WTC11 (cell line): ENCODE measurements around the gene USP8. TPM values are rescaled to one million over a fixed set of nuclear protein-coding genes. Genes with fewer than 3 reads are reported as not detected.

Source experiments
- ATAC-seq: fragments of 200-7000 bp; cut with Tn5 transposase; 2 replicates; pipeline ENCODE4 v1.10.0; 2021; ENCODE audit warnings: mild to moderate bottlenecking, moderate library complexity
- CTCF ChIA-PET: fragments of 300-600 bp; sonication (Branson Sonifier 250); formaldehyde crosslinking; loops from one replicate; lab custom pipeline; 2021; ENCODE audit warnings: antibody characterized with exemption; lab: Charles Lee
- POLR2A ChIA-PET: fragments of 350-600 bp; sonication (Branson Sonifier 250); formaldehyde crosslinking; loops from one replicate; lab custom pipeline; 2021; ENCODE audit warnings: antibody characterized with exemption; lab: Charles Lee
- DNase-seq: peaks from one replicate; pipeline ENCODE4 v3.0.0; 2021; ENCODE audit warnings: low spot score
- H3K27ac Mint-ChIP-seq: 2 replicates; pipeline ENCODE4 v1.8.0; 2021; ENCODE audit warnings: mixed read lengths
- H3K27me3 Mint-ChIP-seq: 2 replicates; pipeline ENCODE4 v1.8.0; 2021; ENCODE audit warnings: low read depth, mild to moderate bottlenecking, moderate library complexity, mixed read lengths
- H3K36me3 Mint-ChIP-seq: 2 replicates; pipeline ENCODE4 v1.8.0; 2021; ENCODE audit warnings: mixed read lengths
- H3K4me1 Mint-ChIP-seq: 2 replicates; pipeline ENCODE4 v1.8.0; 2022; ENCODE audit warnings: mixed read lengths
- H3K4me3 Mint-ChIP-seq: 2 replicates; pipeline ENCODE4 v1.8.0; 2021; ENCODE audit warnings: mild to moderate bottlenecking, moderate library complexity, mixed read lengths
- H3K9me3 Mint-ChIP-seq: 2 replicates; pipeline ENCODE4 v1.8.0; 2021; ENCODE audit warnings: mixed read lengths
- ATF1 ChIP-seq: sonication (generic); formaldehyde crosslinking; IDR thresholded peaks from 2 replicates; pipeline ENCODE4 v1.8.1; 2023; ENCODE audit warnings: mild to moderate bottlenecking, moderate library complexity, missing genetic modification reagents
- ATF2 ChIP-seq: sonication (generic); formaldehyde crosslinking; IDR thresholded peaks from 2 replicates; pipeline ENCODE4 v1.8.1; 2022; ENCODE audit warnings: low read depth, missing genetic modification reagents, borderline replicate concordance
- ATF6 ChIP-seq: sonication (generic); formaldehyde crosslinking; IDR thresholded peaks from 2 replicates; pipeline ENCODE4 v1.8.1; 2023; ENCODE audit warnings: mild to moderate bottlenecking, missing genetic modification reagents
- CBFB ChIP-seq: sonication (generic); formaldehyde crosslinking; IDR thresholded peaks from 2 replicates; pipeline ENCODE4 v1.8.1; 2022; ENCODE audit warnings: mild to moderate bottlenecking, low read depth, missing genetic modification reagents
- E2F4 ChIP-seq: sonication (generic); formaldehyde crosslinking; IDR thresholded peaks from 2 replicates; pipeline ENCODE4 v1.8.1; 2022; ENCODE audit warnings: low read depth, mild to moderate bottlenecking, moderate library complexity, missing genetic modification reagents, borderline replicate concordance
- ETV6 ChIP-seq: sonication (generic); formaldehyde crosslinking; IDR thresholded peaks from 2 replicates; pipeline ENCODE4 v1.8.1; 2022; ENCODE audit warnings: mild to moderate bottlenecking, missing genetic modification reagents
- HMGA2 ChIP-seq: fragments of 250-450 bp; sonication (Bioruptor Pico); IDR thresholded peaks from 2 replicates; pipeline ENCODE4 v1.4.0; 2021; ENCODE audit warnings: mild to moderate bottlenecking, moderate library complexity
- HMGXB4 ChIP-seq: sonication (generic); formaldehyde crosslinking; IDR thresholded peaks from 2 replicates; pipeline ENCODE4 v1.8.1; 2023; ENCODE audit warnings: mild to moderate bottlenecking, moderate library complexity, missing genetic modification reagents
- IRF1 ChIP-seq: sonication (generic); formaldehyde crosslinking; IDR thresholded peaks from 2 replicates; pipeline ENCODE4 v1.8.0; 2023; ENCODE audit warnings: missing genetic modification reagents
- NFE2L1 ChIP-seq: sonication (generic); formaldehyde crosslinking; IDR thresholded peaks from 2 replicates; pipeline ENCODE4 v1.8.1; 2023; ENCODE audit warnings: missing genetic modification reagents
- NFYB ChIP-seq: sonication (generic); formaldehyde crosslinking; conservative IDR thresholded peaks from 2 replicates; pipeline ENCODE4 v1.8.0; 2022; ENCODE audit warnings: low read depth, missing genetic modification reagents
- NR1H2 ChIP-seq: sonication (generic); formaldehyde crosslinking; IDR thresholded peaks from 2 replicates; pipeline ENCODE4 v1.9.0; 2021; ENCODE audit warnings: mild to moderate bottlenecking, moderate library complexity, missing genetic modification reagents
- OVOL2 ChIP-seq: fragments of 250-450 bp; sonication (Bioruptor Pico); IDR thresholded peaks from 2 replicates; pipeline ENCODE4 v1.9.0; 2021; ENCODE audit warnings: mild to moderate bottlenecking, borderline replicate concordance
- SMAD4 ChIP-seq: sonication (generic); formaldehyde crosslinking; IDR thresholded peaks from 2 replicates; pipeline ENCODE4 v1.8.0; 2022; ENCODE audit warnings: mild to moderate bottlenecking, missing genetic modification reagents
- SOX15 ChIP-seq: fragments of 250-450 bp; sonication (Bioruptor Pico); IDR thresholded peaks from 2 replicates; pipeline ENCODE4 v1.9.0; 2021; ENCODE audit warnings: mild to moderate bottlenecking
- ZBTB21 ChIP-seq: sonication (generic); formaldehyde crosslinking; IDR thresholded peaks from 2 replicates; pipeline ENCODE4 v1.8.1; 2023; ENCODE audit warnings: mild to moderate bottlenecking, missing genetic modification reagents, borderline replicate concordance
- ZMAT4 ChIP-seq: fragments of 250-450 bp; sonication (Bioruptor Pico); IDR thresholded peaks from 2 replicates; pipeline ENCODE4 v1.9.0; 2021; ENCODE audit warnings: mild to moderate bottlenecking
- ZNF138 ChIP-seq: sonication (generic); formaldehyde crosslinking; conservative IDR thresholded peaks from 2 replicates; pipeline ENCODE4 v1.8.1; 2022; ENCODE audit warnings: mild to moderate bottlenecking, moderate library complexity, missing genetic modification reagents
- ZNF281 ChIP-seq: sonication (generic); formaldehyde crosslinking; IDR thresholded peaks from 2 replicates; pipeline ENCODE4 v1.8.0; 2023; ENCODE audit warnings: mild to moderate bottlenecking, missing genetic modification reagents
- ZNF317 ChIP-seq: sonication (generic); formaldehyde crosslinking; IDR thresholded peaks from 2 replicates; pipeline ENCODE4 v1.8.1; 2023; ENCODE audit warnings: low read depth, mild to moderate bottlenecking, moderate library complexity, missing genetic modification reagents, borderline replicate concordance
- ZNF416 ChIP-seq: fragments of 250-450 bp; sonication (Bioruptor Pico); IDR thresholded peaks from 2 replicates; pipeline ENCODE4 v1.9.0; 2021; ENCODE audit warnings: mild to moderate bottlenecking, inconsistent platforms
- total RNA-seq: library from RNA; stranded (reverse); gene quantifications from 3 replicates; pipeline ENCODE4 v1.2.3, GENCODE V29; 2021

Gene USP8
- total RNA-seq, 1 experiment from 2014 or later = 63.7 TPM

- TF ChIP-seq ATF6 (CRISPR knock-in tag) = no peak
- TF ChIP-seq SOX15 (CRISPR knock-in tag) = no peak
- TF ChIP-seq NR1H2 (CRISPR knock-in tag) = no peak
- TF ChIP-seq, all 79 proteins: peak for 0
Measured at GRCh38 chr15:50432230-50432629, 8.0 kb downstream of the USP8 start (continued).

GRCh38 chr15:50435772-50436171, 11.6 kb downstream of the USP8 start:
- ChIA-PET POLR2A (no interaction called here), CTCF (no interaction called here)
- Mint-ChIP-seq H3K27ac (no peak overlapping the region; the same call in 1 of the 2 replicates), H3K36me3 (peaks cover 29% of the 10 kb centered on the region), H3K4me3 (no peak overlapping the region), H3K4me1 (no peaks in the 10 kb centered on the region), H3K27me3 (no peaks in the 10 kb centered on the region), H3K9me3 (no peaks in the 10 kb centered on the region)
- DNase-seq = no peak
- ATAC-seq = no peak
- TF ChIP-seq ZNF281 (CRISPR knock-in tag) (no peak), OVOL2 (no peak), CBFB (CRISPR knock-in tag) (no peak), HMGXB4 (CRISPR knock-in tag) (no peak), ETV6 (CRISPR knock-in tag) (no peak), E2F4 (CRISPR knock-in tag) (no peak), ZNF416 (CRISPR knock-in tag) (no peak), ZBTB21 (no peak), ZNF138 (no peak), ATF2 (no peak), SMAD4 (CRISPR knock-in tag) (no peak), ZMAT4 (no peak), NFYB (CRISPR knock-in tag) (no peak), ATF1 (CRISPR knock-in tag) (no peak), ZNF317 (no peak), NFE2L1 (CRISPR knock-in tag) (no peak), HMGA2 (CRISPR knock-in tag) (no peak), IRF1 (CRISPR knock-in tag) (no peak)
